ENCODE data around the gene STRN3.

GRCh38 chr14:31009836-31010574 is 16.2 kb downstream of the STRN3 start:
- no peak for TF ChIP-seq EZH2 (IDR thresholded peaks at IDR 0.05; ENCODE audit: insufficient read depth, poor library complexity, severe bottlenecking)
- no peak for TF ChIP-seq EZH2phosphoT487 (IDR thresholded peaks at IDR 0.05; ENCODE audit: insufficient read depth, low read depth)

Measured in GM23248 (cell line).